IPS DF 19.7 (cell line): Measurements from ENCODE around the gene CST11.
"Not testable (repeated sequence)": the region's sequence is repeated elsewhere in the genome, so short reads cannot be mapped to it uniquely, and the experiment has no call there.

Experiments
- DNase-seq: peaks from one replicate; pipeline ENCODE4 v3.0.0-alpha.2; 2013; ENCODE audit warnings: low read depth, low spot score

Gene CST11, protein sequence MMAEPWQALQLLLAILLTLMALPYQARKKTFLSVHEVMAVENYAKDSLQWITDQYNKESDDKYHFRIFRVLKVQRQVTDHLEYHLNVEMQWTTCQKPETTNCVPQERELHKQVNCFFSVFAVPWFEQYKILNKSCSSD

DNA sequence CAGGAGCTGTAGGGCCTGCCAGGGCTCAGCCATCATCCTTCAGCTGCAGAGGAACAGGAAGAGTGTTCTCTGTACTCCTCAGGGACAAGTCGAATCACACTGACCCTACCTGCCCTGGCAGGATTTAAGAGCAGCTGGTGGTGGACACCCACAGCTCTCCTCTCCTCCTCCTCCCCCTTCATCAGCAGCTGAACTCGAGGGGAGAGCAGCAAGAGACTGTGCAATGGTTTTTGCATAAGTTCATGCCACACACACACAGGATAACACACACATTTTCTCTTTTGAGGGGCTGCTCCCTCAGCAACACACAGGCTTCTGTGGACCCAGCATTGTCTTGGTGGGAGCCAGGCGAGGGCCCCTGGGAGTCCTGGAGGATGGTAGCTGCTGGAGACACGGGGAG is at the start of gene CST11:
CST11 (minus strand) TSS at position 101 of the 400 bp plus-strand sequence; CDS start at position 36, 65 bp downstream.
- no peak for DNase-seq

DNA sequence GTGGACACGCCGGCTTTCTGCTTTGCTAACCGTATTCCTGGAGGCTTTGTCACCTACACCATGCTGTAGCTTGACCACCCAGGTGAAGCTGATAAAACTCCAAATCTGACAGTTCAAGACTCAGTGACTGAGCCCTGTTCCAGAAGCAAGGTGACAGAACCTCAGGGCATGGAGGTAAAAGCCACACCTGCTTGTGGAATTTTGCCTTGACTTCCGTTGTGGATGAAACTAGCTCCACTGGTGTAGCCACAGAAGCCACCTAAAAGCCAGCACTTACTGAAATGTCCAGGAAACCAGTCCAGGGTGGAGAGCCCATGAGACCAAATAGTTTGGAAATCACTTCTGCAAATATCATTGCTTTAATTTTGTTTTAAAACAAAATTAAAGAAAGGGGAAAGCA is 49.2 kb upstream of the CST11 start:
- DNase-seq = no peak

DNA sequence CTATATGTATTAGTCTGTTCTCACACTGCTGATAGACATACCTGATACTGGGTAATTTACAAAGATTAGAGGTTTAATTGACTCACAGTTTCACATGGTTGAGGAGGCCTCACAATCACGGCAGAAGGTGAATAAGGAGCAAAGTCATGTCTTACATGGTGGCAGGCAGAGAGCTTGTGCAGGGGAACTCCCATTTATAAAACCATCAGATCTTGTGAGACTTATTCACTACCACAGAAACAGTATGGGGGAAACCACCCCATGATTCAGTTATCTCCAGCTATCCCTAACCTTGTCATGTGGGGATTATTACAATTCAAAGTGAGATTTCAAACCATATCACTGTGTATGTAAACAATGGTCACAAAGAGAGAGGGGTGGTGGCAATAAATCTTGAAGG is 44.9 kb upstream of the CST11 start:
- DNase-seq = no peak

DNA sequence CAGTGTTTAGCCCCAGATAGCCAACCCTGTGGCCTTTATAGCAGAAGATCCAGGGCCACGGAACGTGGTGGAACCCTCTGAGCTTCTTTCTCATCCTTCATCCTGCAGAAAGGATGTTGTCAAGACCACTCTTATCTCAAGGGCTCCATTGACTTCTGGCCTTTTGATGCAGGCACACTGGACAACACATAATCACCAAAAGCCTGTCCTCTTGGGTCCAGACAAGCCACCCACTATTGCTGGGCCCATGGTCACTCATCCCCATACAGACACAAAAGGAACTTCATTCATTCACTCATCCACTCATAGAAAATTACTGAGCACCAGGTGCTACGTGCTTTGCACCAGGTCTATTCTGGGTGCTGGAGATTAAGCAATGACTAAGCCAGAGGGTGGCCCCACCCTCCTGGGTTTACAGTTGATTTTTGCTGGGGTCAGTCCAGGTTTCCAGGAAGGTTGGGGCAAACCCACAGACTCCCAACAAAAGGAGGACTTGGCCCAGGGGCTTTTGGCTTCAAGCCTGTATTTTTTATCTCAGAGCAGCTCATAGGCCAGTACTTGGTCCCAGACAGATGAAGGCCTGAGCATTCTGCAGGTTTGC is 40.6 kb upstream of the CST11 start:
- no peak for DNase-seq

DNA sequence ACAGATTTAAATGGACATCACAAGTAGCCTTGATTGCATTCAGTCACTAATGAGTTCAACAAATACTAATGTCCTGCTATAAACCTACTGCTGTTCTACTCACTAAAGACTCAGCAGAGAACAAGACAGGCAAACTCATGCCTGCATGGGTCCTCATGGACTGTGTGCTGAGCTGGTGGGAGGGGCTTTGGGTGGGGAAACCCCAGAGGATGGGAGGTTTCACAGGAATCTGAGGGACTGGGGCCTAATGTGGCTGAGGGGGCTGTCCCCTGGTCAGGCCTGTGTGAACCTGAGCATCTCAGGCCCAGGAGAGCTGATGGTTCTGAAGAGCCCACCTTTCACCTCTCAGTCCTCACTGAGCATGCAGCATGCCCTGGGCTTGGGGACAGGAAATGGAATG is 39.6 kb upstream of the CST11 start:
- DNase-seq = no peak

DNA sequence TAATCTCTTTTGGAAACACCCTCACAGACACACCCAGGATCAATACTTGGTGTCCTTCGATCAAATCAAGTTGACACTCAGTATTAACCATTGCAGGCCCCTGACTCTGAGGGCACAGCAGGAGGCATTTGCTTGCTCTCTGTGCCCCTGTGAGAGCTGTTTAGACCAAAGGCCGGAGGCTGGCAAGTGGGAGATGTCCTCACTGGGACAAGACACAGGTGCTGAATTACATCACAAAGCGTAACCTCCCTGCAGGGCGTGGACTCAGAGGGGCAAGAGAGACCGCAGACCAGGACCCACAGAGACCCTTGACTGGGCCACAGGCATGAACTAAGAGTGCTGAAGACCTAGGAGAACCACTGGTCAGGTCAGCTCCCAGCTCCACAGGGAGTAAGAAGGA is 38.1 kb upstream of the CST11 start, which contains the start of gene CST8:
CST8 (plus strand) TSS at position 301 of the 400 bp plus-strand sequence. CDS start 551 bp downstream, outside the sequence.
- no peak for DNase-seq

DNA sequence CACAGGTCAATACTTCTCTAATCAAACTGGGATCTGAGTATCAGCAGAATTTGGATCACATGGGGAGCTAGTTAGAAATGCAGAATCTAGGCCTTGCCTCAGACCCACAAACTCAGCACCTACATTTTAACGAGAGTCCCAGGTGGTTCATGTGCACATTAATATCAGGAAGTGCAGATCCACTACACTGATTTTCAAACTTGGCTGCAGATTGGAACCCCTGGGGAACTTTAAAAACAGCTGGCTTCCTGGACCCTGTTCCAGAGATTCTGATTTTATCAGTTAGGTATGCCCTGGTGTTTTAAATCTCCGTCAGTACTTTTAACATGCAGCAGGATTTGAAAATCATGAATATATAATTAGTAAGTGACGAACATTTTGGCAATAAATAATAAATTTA is 36.3 kb upstream of the CST11 start:
- no peak for DNase-seq

- DNase-seq = no peak
Observed at GRCh38 chr20:23488470-23488869, 35.8 kb upstream of the CST11 start.

DNA sequence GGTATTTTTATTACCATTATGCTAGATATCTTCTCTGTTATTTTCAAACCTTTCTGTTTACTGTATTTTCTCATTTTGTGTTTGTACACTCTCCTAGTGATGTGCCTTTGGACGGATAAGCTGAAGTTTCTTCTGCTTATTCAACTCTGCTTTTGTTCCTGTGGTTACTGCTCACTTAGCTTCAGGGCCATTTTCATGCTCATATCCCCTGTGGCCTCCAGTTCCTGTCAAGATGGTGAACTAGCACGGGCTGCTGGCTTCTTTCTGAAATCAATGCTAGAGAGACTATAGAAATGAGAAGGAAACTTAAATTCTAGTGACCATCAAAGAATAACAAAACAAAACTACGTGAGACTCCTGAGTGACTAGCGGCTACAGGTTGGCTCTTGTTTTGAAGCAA is 31.4 kb upstream of the CST11 start:
- no peak for DNase-seq

DNA sequence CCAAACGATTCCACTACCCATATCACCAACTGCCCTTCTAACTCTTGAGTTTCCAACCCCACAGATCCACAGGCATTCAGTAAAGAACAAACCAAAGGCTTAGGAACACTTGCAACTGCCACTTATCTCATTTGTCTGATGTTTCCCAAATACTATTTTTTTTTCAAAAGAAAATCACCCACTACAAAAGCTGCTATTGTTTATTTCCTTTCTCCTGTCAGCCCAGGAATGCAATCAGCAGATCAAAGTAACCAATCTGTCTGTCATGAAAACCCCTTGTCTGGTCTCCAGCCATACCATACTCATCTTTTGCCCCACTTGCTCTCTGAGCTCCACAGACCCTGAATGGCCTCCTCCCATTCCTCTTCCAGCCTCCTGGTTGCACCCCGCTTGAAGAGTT is 29.5 kb upstream of the CST11 start:
- no peak for DNase-seq

DNA sequence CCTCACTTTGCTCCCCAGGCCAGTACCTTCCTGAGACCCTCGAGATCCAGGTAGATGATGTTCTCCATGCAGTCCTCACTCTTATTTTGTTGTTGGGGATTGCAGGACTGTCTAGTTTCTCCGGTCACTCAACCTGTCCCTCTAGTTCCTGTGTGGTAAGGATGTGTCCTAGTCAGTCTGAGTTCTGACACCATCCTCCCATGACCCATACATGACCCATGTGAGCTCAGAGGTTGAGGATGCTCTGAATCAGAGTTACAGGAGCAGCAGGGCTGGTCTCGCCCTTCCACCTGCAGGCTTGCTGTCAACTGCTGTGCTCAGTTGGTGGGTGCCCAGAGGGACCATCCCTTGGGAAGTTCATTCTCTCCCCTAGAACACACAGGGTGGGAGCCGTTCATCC is 26.4 kb upstream of the CST11 start:
- DNase-seq = no peak

DNA sequence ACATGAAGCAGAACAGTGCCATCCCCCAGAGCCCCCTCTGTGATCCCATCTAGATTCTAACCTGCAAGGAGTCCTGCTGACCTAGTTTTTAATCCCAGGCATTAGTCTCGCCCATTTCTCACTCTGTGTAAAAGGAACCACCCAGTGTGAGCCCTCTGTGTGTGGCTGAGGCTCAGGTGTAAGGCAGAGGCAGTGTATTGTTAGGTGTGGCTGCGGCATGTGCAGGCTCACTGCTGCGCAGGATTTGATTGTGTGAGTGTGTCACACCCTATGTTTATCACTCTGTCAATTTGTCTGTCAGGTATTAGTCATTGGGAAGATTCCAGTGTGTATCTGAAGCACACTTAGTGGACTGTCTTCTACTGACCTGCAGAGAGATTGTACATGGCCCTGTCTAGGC is 24.5 kb upstream of the CST11 start:
- DNase-seq = no peak

- no peak for DNase-seq
Observed at GRCh38 chr20:23476015-23476754, 23.5 kb upstream of the CST11 start.

DNA sequence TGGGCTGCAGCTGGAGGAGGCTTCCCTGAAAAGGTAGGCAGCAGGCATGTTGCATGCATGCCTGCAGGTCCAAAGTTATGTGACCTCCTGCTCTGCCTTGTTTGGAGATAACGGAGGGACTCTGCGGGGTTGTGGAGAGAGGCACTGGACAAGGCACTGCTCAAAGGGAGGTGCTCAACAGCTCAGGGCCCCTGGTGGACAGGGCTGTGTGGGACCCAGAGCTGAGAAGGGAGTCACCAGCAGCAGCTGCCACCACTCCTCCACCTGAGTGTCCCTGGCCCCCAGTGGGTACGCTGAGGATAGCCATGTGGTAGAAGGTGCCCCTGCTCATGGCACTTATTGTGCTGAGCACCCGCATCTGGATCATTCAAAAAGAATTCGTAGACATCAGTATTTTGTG is 22.7 kb upstream of the CST11 start:
- DNase-seq = no peak

- peak; percentile 73 for DNase-seq
Observed at GRCh38 chr20:23473293-23473692, 20.6 kb upstream of the CST11 start.

- not testable (repeated sequence) for DNase-seq
Observed at GRCh38 chr20:23472306-23472705, 19.6 kb upstream of the CST11 start.

DNA sequence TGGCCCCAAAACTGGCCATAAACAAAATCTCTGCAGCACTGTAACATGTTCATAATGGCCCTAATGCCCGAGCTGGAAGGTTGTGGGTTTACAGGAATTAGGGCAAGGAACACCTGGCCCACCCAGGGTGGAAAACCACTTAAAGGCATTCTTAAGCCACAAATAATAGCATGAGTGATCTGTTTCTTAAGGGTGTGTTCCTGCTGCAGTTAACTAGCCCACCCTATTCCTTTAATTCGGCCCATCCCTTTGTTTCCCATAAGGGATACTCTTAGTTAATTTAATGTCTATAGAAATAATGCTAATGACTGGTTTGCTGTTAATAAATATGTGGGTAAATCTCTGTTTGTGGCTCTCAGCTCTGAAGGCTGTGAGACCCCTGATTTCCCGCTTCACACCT is 14.3 kb upstream of the CST11 start:
- not testable (repeated sequence) for DNase-seq

DNA sequence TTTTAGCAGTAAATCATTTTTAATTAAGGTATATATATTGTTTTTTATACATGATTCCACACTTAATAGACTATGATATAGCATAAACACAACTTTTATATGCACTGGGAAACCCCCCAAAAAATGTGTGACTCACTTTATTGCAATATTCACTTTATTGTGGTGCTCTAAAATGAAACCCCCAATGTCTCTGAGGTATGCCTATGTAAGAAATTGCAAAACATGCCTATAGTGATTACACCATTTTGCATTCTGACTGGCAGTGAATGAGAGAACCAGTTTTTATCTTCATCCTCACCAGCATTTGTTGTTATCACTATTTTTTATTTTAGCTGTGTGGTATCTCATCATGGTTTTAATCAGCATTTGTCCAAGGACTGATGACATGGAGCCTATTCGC is 8.5 kb upstream of the CST11 start:
- DNase-seq = no peak

DNA sequence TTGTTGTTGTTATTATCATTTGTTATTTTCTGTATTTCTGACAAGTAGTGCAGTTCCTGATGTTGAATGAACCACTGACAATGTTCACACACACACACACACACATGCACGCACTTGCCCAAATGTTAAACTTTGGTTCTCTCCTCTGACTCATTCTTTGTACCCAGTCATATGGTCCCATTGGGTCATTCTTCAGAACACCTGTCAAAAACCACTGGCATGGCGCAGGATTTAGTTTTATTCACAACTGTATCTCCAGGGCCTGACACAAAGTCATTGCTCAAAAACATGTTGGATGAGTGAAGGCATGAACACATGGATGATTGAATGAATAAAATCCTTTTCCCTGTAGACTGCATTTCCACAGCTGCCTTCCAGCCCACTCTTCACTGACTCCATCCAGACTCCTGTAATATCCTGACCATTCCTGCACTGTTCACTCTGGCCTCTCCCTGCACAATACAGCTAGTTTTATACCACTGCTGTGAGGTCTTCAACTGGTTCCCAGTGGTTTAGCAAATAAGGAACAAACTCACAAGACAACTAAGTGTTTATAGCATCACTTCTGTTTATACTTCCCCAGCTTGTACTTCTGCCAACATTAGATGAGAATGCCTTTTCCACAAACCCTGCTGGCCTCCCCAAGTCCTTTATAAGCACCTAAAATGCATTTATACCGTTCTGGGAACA is 6.9 kb upstream of the CST11 start:
- no peak for DNase-seq

- DNase-seq = no peak
Observed at GRCh38 chr20:23456873-23457272, 4.2 kb upstream of the CST11 start.

DNA sequence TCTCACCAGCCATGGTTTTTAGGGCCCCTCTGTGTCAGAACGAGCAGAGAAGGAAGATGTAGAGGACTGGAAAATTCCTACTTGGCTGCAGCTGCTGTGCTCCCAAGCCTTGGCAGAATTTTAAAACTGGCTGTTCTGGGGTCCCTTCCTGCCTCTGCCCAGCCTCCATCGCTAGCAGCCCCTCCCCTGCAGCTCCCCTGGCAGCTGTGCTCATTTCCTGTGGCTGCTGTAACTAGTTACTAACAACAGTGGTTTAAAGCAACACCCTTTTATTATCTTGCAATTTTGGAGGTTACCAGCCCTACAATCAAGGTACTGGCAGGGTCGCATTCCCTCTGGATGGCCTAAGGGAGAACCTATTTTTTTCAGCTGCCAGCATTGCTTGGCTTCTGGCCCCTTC is 3.7 kb upstream of the CST11 start:
- DNase-seq = no peak

DNA sequence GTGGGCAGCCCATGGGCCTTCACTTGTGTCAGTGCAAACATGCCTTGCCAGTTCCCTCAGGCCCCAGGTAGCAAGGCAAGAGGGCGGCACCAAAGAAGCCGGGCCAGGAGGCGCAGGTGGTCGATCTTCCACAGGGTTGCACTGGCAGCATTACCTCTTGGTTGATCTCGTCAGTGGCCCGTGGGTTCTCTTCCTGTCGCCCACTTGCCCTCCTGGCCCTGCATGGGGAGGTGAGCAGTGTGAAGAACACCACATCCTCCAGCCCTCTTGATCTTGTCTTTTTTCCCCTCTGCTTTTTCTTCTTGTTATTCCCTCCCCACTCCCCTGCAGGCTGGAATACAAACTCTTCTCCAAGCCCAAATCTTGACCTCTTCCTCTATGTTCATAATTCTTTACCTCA is 3.0 kb upstream of the CST11 start:
- DNase-seq = no peak

GRCh38 chr20:23454816-23455215 is 2.1 kb upstream of the CST11 start:
- no peak for DNase-seq
